HEK293T (cell line): ENCODE measurements around the gene CYP26B1.

Source experiments
- CTCF ChIA-PET: fragments of 350-600 bp; formaldehyde crosslinking; extraction: SDS; loops from one replicate; lab custom pipeline; 2021; ENCODE audit warnings: antibody characterized with exemption, inconsistent platforms; lab: Yijun Ruan, JAX
- POLR2A ChIA-PET: fragments of 350-600 bp; formaldehyde crosslinking; extraction: SDS; loops from one replicate; lab custom pipeline; 2020; ENCODE audit warnings: antibody characterized with exemption, inconsistent platforms; lab: Yijun Ruan, JAX
- DNase-seq: peaks from one replicate; pipeline ENCODE4 v3.0.0; 2012; ENCODE audit warnings: mixed read lengths; ENCODE audit errors: extremely low spot score
- ARNT ChIP-seq: fragments of 450-650 bp; IDR thresholded peaks from 2 replicates; pipeline ENCODE4 v1.6.1; 2017; ENCODE audit warnings: mild to moderate bottlenecking
- BHLHE40 ChIP-seq: fragments of 450-650 bp; IDR thresholded peaks from 2 replicates; pipeline ENCODE4 v1.6.1; 2016; ENCODE audit warnings: mild to moderate bottlenecking, moderate library complexity, borderline replicate concordance
- CTBP1 ChIP-seq: fragments of 450-650 bp; IDR thresholded peaks from 2 replicates; pipeline ENCODE4 v1.6.1; 2016; ENCODE audit warnings: borderline replicate concordance
- ELF4 ChIP-seq: fragments of 450-650 bp; IDR thresholded peaks from 2 replicates; pipeline ENCODE4 v1.6.1; 2017; ENCODE audit warnings: antibody characterized with exemption
- FOXA1 ChIP-seq: fragments of 450-650 bp; IDR thresholded peaks from 2 replicates; pipeline ENCODE4 v1.6.1; 2016; ENCODE audit warnings: mild to moderate bottlenecking
- FOXK2 ChIP-seq: fragments of 450-650 bp; IDR thresholded peaks from 2 replicates; pipeline ENCODE4 v1.6.1; 2016; ENCODE audit warnings: mild to moderate bottlenecking
- FOXM1 ChIP-seq: fragments of 450-650 bp; IDR thresholded peaks from 2 replicates; pipeline ENCODE4 v1.6.1; 2017; ENCODE audit warnings: mild to moderate bottlenecking, borderline replicate concordance
- HDGF ChIP-seq: fragments of 450-650 bp; IDR thresholded peaks from 2 replicates; pipeline ENCODE4 v1.6.1; 2017; ENCODE audit warnings: antibody characterized with exemption, borderline replicate concordance
- L3MBTL2 ChIP-seq: fragments of 450-650 bp; conservative IDR thresholded peaks from 2 replicates; pipeline ENCODE4 v1.6.1; 2016; ENCODE audit warnings: mild to moderate bottlenecking
- LEF1 ChIP-seq: fragments of 450-650 bp; IDR thresholded peaks from 2 replicates; pipeline ENCODE4 v1.6.1; 2017; ENCODE audit warnings: mild to moderate bottlenecking, borderline replicate concordance
- NFRKB ChIP-seq: fragments of 450-650 bp; IDR thresholded peaks from 2 replicates; pipeline ENCODE4 v1.6.1; 2016; ENCODE audit warnings: mild to moderate bottlenecking, moderate library complexity
- PKNOX1 ChIP-seq: fragments of 450-650 bp; IDR thresholded peaks from 2 replicates; pipeline ENCODE4 v1.6.1; 2016
- SP1 ChIP-seq: fragments of 450-650 bp; IDR thresholded peaks from 2 replicates; pipeline ENCODE4 v1.6.1; 2017
- SUZ12 ChIP-seq: fragments of 450-650 bp; IDR thresholded peaks from 2 replicates; pipeline ENCODE4 v1.6.1; 2016; ENCODE audit warnings: mild to moderate bottlenecking
- TARDBP ChIP-seq: fragments of 450-650 bp; IDR thresholded peaks from 2 replicates; pipeline ENCODE4 v1.6.1; 2016
- ZNF384 ChIP-seq: fragments of 450-650 bp; IDR thresholded peaks from 2 replicates; pipeline ENCODE4 v1.6.1; 2016

Gene CYP26B1

DNA sequence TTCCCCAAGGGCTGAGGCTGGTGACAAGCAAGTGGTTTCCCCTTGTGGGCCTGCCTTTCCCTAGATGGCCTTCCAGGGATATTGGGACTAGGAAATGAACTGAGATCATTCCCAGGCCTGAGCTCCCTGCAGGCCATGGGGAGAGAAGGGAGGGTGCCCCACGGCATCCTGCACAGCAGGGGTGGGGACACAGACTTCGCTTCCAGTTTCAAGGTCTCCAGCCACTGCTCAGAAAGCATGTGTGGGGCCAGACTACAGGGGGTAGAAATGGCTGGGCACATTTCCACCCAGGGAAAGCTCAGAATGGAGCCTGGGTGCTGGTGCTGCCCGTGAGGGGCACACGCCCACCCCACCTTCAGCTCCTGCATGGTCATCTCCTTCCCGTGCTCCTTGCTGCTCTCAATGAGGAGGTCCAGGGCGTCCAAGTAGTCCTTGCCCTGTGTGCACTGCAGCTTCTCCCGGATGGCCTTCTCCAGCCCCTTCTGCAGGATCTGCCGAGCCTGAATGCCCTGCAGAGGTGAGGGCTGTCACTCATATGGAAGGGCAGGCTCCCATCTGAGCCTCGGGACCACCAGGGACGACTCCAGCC, 13.2 kb downstream of the CYP26B1 start:
- CTCF ChIA-PET, result no interaction called here
- TF ChIP-seq L3MBTL2 (no peak), SP1 (no peak), PKNOX1 (no peak)
- POLR2A ChIA-PET, result no interaction called here
- no peak for DNase-seq

- POLR2A ChIA-PET, result no interaction called here
- no peak for TF ChIP-seq FOXM1
- no peak for TF ChIP-seq SUZ12
- TF ChIP-seq CTBP1, result no peak
- no peak for TF ChIP-seq L3MBTL2
- no peak for TF ChIP-seq NFRKB
- TF ChIP-seq ZNF384, result no peak
- TF ChIP-seq FOXA1, result no peak
- no peak for TF ChIP-seq TARDBP
- no peak for TF ChIP-seq PKNOX1
- no peak for TF ChIP-seq FOXK2
- TF ChIP-seq ARNT, result no peak
- TF ChIP-seq ELF4, result no peak
- TF ChIP-seq BHLHE40, result no peak
- no peak for TF ChIP-seq HDGF
- TF ChIP-seq SP1, result no peak
- TF ChIP-seq LEF1, result no peak
- no peak for DNase-seq
- CTCF ChIA-PET, result no interaction called here
Observed at GRCh38 chr2:72133721-72134407, 13.8 kb downstream of the CYP26B1 start.

DNA sequence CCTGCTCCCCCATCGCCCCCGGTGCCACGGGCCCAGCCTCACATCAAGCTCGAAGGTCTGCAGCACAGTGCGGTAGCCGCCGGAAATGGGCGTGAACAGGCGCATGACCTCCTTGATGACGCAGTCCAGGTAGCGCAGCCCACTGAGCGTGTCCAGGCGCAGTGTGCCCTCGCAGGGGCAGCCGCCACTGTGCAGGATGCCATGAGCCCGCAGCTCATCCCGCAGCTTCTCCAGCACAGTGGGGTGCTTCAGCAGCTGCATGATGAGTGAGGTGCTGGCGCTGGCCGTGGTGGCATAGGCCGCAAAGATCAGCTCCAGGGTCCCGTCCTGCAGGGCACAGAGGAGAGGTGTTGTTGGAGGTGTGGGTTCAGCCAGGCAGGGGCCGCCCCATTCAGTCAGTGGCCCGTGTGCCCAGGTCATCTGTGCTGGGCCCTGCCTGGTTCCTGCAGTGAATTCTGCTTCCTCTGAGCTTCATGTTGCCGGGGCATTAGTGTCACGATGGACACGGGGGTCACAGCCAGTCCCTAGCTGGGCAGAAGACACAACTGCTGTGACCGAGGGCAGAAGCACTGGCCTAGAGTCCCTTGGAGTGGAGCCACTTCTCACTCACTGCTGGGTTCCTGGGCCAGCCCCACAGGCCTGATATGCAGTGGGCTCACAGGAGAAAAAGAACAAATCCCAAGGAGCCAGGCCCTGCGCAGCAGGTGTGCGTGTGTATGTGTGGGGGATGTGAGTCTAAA, 14.5 kb downstream of the CYP26B1 start:
- TF ChIP-seq BHLHE40 (no peak), ELF4 (no peak), SUZ12 (no peak), LEF1 (no peak), L3MBTL2 (no peak), FOXA1 (no peak), PKNOX1 (no peak), HDGF (no peak)
- ChIA-PET POLR2A (no interaction called here), CTCF (no interaction called here)
- DNase-seq, result no peak

DNA sequence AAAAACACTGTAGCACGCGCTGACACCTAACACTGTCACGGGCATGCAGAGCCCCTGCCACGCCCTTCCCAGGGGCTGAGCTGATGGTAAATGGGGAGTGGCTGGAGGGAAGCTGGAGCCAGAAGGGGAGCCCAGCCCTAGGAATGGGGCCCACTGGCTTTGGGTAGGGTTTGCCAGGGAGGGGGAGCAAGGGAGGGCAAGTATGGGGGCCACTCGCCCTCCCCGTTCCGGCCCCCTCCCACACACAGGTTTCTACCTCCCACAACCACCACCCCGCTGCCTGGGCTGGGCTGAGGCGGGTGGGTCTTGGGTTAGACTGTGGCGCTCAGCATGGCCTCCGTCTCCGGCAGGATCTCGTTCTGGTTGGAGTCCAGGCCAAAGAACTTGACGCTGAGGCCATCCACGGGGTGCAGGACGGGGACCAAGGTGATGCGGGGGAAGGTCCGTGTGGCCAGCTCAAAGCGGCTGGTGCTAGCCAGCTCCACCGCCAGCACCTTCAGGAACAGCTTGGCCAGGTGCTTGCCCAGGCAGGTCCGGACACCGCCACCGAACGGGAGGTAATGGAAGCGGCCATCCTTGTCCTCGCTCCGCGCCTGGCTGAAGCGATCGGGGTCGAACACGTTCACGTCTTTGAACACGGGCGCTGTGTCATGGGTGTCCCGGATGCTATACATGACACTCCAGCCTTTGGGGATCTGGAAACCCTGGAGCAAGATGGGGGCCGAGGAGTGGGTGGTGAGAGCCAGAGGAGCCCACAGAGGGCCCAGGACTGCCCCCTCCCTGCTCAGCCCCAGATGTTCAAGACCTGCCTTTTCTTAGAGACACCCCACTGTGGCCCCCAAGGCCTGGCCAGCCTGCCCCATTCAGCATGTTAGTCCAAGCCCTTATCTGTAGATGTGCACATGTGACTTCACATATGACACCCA, 15.5 kb downstream of the CYP26B1 start:
- POLR2A ChIA-PET, result no interaction called here

More for the DNA sequence above, 15.5 kb downstream of the CYP26B1 start:
- no peak for DNase-seq
- CTCF ChIA-PET, result no interaction called here
- no peak for TF ChIP-seq TARDBP
- TF ChIP-seq SP1, result no peak
- TF ChIP-seq FOXM1, result no peak
- TF ChIP-seq BHLHE40, result no peak
- TF ChIP-seq ARNT, result no peak
- TF ChIP-seq SUZ12, result no peak
- TF ChIP-seq L3MBTL2, result no peak
- no peak for TF ChIP-seq FOXA1
- no peak for TF ChIP-seq ZNF384
- TF ChIP-seq FOXK2, result no peak
- no peak for TF ChIP-seq LEF1
- no peak for TF ChIP-seq NFRKB
- TF ChIP-seq ELF4, result no peak
- no peak for TF ChIP-seq CTBP1
- no peak for TF ChIP-seq HDGF
- no peak for TF ChIP-seq PKNOX1
